Measurements from ENCODE around the gene METTL16.
"Not testable (repeated sequence)": the region's sequence is repeated elsewhere in the genome, so short reads cannot be mapped to it uniquely, and the experiment has no call there.

METTL16 gene

DNA sequence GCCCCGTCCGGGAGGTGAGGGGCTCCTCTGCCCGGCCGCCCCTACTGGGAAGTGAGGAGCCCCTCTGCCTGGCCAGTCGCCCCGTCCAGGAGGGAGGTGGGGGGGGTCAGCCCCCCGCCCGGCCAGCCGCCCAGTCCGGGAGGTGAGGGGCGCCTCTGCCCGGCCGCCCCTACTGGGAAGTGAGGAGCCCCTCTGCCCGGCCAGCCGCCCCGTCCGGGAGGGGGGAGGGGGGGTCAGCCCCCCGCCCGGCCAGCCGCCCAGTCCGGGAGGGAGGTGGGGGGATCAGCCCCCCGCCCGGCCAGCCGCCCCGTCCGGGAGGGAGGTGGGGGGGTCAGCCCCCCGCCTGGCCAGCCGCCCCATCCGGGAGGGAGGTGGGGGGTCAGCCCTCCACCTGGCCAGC is 64.2 kb downstream of the METTL16 start:
- DNase-seq = not testable (repeated sequence)

GRCh38 chr17:2445638-2446037 is 66.0 kb downstream of the METTL16 start:
- no peak for DNase-seq

DNA sequence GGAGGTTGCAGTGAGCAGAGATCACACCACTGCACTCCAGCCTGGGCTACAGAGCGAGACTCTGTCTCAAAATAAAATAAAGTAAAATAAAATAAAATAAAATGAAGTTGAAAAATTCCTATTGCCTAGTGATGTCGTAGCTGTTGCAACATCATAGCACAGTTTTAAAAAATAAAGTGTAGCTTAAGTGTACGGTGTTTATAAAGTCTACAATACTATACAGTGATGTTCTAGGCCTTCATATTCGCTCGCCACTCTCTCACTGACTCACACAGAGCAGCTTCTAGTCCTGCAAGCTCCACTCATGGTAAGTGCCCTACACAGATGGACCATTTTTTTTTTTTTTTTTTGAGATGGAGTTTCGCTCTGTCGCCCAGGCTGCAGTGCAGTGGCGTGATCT is 67.3 kb downstream of the METTL16 start:
- DNase-seq = no peak

DNA sequence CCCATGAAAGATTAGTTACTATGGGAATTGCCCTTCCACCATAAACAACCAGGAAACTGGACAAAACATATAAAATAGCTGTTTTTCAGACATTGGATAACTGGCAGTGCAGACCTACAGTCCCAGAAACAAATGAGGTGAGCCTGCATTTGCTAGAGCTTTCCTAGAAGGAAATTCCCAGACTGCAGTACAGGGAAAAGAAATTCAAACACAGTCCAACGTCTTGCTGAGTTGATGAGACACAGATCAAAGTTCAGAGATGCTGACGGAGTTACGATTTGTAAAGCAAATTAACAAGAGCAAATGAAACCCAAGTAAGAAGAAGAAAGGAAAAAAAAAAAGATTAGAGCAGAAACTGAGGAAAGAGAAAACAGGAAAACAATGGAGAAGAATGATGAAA is 69.5 kb downstream of the METTL16 start:
- DNase-seq = no peak

DNA sequence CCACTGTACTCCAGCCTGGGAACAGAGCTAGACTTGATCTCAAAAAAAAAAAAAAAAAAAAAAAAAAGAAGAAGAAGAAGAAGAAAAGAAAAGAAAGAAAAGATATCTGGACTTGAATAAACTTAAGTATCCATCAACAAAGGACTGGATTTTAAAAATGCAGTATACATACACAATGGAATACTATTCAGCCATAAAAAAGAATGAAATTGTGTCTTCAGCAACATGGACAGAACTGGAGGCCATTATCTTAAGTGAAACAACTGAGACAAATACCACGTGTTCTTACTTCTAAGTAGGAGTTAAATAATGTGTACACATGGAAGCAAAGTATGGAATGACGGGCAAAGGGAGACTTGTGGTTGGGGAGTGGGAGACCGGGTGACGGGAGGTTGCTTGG is 70.8 kb downstream of the METTL16 start:
- DNase-seq = no peak

- not testable (repeated sequence) for DNase-seq
Measured at GRCh38 chr17:2439997-2440396, 71.7 kb downstream of the METTL16 start.

DNA sequence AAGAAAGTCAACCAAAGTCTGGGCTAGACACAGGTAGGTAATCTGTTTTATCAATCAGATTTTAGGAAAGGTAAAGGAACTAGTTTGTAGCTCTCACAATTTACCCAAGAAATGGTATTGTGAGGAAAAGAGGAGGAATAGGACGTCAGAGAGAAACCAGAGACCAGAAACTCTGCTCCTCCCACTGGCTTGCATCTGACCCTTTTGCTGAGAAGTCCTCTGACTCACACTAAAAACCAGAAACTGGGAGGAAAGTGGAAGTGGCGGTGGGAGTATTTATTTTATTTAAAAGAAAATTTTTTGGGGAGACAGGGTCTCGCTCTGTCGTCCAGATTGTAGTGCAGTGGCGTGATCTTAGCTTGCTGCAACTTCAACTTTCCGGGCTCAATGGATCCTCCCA is 72.9 kb downstream of the METTL16 start:
- DNase-seq = no peak

DNA sequence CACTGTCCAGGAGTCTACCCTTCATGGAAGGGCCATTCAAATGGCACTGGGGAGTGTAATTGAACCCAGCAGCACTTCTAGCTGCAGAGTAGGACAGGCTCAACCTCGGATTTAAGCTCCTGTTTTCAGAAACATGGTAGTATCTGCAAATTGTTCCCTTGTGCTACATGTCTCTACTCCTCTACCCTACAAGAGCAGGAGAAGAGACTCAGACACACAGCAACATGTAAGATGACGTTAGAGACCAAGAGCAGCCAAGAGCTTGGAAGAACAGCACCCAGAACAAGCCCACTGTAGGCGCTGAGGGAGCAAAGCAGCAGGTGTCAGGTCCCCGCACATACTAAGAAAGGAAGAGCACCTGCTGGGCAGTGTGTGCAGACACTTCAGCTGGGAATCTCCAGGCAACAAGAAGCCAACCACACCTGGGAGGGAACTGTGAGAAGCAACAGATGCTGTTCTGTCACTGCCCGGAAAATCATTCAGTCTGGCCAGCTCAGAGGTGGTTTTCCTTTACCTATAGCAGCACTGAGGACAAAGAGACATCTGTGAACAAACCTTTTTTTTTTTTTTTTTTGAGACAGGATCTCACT is 75.3 kb downstream of the METTL16 start:
- DNase-seq = peak; percentile 65

GRCh38 chr17:2435862-2436261 is 75.8 kb downstream of the METTL16 start:
- DNase-seq = peak; percentile 66

DNA sequence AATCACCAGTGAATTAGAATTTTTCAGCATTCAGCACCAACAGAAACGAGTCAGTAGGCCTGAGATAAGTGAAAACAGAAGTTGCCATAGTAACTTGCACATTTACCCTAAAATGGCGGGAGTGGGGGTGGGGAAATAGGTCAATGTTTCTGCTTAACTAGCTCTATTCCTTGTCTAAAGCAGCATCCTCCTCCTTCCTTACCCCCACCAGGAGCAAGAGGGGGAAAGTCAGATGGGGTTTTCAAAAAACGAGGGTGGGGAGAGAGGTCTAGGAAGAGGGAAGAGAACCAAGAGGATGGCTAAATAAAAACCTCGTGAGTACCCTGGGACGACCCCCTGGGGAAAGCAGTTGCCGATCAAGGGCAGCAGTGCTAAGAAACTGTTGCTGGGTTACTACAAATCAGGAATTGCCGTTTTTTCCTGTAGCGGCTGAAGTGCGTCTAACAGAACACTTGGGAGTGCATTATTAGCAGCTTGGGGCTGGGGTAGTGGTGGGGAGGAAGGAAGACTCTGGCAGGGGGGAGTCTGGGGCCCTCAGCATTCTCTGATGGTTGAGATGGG is 76.4 kb downstream of the METTL16 start:
- DNase-seq = peak; percentile 19

- DNase-seq = no peak
Measured at GRCh38 chr17:2433696-2434095, 78.0 kb downstream of the METTL16 start.

GRCh38 chr17:2427910-2428309 is 83.8 kb downstream of the METTL16 start:
- no peak for DNase-seq

GRCh38 chr17:2427215-2427614 is 84.5 kb downstream of the METTL16 start:
- DNase-seq = no peak

DNA sequence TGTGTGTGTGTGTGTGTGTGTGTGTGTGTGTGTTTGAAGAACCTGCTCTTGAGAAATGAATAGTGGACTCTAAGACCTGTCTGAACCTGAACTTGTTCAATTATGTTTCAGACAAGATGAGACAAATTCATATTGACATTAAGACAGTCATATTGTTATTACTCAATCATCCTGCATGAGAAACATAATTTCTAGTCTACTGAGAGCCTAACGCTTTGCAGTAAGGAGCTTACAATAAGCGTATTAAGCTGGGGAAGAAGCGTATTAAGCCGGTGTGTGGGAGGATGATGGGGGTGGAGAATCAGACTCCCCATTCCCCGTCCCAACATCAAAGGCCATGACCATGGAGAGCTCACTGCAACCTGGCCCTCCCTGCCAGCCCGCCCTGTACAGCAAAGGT is 88.4 kb downstream of the METTL16 start:
- no peak for DNase-seq

GRCh38 chr17:2421315-2422147 is 90.2 kb downstream of the METTL16 start:
- DNase-seq = peak; percentile 25

DNA sequence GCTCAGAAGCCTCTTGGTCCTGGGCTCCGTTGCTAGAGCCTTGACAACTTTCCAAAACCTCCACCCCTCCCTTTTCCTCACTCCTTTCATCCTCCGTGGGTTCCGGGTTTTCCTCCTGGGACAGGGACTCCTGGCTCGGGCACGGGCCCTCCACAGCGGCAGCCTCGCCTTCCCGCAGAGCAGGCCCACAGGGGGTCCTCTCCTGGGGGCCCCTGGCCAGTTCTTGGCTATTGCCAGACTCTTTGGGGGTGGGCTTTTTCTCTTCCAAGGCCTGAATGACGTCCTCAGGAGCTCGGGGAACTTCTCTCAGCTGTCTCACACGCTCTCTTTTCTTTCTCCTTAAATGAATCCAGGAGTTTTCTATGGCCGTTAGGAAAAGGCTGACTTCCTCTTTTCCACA is 91.5 kb downstream of the METTL16 start:
- DNase-seq = no peak

DNA sequence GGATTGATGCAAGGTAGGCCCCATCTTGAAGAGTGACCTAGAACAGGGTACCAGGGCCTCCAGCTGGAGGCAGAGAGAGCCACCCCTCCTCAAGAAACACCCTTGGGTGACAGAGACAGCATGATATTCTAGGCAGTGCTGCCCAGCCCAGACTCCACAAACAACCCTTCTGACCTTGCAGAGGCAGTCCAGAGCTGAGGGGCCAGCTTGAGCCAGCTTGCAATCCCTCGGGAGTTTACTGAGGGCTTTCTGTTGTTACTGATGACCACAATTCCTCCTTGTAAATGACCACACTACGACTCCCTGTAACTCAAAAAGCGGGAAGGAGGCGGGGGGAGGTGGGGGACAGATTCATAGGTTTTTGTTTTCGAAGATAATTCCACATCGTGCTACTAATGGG is 92.2 kb downstream of the METTL16 start:
- no peak for DNase-seq

DNA sequence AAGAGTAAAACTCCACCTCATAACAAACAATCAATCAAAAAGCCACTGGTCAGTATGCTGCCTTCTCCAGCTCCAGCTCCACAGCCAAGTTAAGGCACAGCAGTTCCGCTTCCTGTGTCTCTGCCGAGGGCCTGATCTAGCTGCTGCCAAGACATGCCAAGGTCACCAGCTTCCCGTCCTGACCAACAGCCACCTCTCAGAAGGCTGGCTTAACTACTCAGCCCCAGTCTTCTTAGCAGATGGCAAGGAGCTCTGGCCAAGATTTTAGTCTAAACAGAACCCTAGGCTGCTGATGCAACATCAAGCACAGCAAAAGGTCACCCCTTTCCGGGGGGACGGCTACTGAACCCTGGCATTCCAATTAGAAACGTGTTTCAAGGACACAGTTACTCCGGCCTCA is 93.1 kb downstream of the METTL16 start:
- DNase-seq = no peak

DNA sequence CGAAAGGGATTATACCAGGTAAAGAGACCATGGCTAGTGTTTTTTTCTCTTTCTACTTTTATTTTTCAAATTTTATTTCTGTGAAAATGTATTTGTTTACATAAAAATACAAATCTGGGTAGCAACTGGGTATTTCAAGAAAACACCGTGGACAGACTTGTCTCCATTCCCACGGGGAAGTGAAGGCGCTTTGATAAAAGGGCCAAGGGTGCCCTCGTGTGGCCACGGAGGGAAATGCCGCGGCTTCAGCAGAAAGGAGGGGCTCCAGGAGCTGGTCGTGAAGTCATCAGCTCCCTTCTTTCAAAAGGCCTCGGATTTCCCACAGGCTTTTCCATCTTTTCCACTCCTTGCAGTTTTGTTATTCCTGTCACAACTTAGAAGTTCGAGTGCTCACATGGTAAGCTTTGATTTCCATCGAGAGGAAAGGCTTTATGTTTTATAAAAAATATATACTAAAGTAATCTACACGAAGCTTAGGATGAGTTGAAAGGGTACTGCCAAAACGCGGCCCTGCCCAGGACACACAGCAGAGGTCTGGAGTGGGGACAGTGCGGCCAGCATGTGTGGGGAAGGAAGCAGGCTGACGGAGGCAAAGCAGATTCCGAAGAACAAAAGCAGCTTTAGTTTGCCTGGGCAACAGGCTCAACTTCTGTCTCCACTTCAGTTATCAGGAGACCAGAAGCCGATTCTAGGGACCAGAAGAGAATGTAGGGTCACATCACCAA is 95.5 kb downstream of the METTL16 start:
- peak; percentile 26 for DNase-seq

GRCh38 chr17:2415081-2415480 is 96.6 kb downstream of the METTL16 start:
- no peak for DNase-seq

DNA sequence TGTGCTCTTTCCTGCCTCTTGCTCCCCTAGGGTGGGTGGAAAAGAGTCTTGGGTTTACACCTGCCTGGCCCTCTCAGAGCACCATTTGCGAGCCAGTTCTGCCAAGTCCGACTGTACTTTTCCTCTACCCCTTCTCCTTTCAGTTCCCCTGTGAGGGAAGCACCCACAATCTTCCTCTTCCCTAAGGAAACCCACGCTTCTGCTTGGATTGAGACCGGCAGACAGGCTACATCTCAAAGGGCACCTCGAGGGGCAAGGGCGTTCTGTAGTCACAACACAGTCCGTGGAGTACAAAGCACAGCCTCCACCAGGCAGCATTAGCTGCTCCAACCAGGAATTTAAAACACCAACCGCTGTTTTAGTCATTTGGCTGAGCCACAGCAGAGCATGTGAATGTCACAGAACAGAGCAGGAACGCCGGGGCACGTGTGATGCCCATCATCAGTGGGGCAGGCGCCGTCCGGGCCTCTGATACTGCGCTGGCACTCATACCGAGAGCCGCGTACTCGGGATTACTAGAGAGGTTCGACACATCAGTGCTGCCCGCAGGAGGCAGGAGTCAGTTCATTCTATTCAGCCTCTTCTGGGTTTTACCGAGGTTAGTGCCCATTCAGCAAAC is 97.1 kb downstream of the METTL16 start:
- no peak for DNase-seq

GRCh38 chr17:2412561-2413021 is 99.1 kb downstream of the METTL16 start:
- no peak for DNase-seq

- DNase-seq = no peak
Measured at GRCh38 chr17:2410951-2411350, 100.7 kb downstream of the METTL16 start.
